ENCODE measurements around the gene SLC4A2.

The SLC4A2 gene

GRCh38 chr7:151117565-151117964, 58.2 kb downstream of the SLC4A2 start:
- DNase-seq = no peak

GRCh38 chr7:151118108-151119054, 59.0 kb downstream of the SLC4A2 start:
- DNase-seq = no peak

DNA sequence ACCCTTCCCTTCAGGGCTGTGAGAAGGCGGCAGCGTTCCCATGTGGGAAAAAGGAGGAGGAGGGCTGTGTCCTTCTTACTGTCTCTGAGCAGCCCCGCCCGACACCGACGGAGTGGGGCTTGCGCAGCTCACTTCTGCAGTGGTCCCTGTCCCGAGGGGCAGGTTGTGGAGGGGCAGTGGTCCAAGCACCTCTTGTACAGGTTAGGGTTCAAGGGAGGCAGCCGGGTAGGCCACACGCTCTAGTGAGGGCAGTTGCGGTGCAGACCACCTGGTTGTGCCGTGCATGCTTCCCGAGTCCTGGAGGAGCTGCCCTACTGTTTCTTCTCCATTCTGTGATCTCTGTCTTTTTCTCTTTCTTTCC, 59.6 kb downstream of the SLC4A2 start:
- no peak for DNase-seq

DNA sequence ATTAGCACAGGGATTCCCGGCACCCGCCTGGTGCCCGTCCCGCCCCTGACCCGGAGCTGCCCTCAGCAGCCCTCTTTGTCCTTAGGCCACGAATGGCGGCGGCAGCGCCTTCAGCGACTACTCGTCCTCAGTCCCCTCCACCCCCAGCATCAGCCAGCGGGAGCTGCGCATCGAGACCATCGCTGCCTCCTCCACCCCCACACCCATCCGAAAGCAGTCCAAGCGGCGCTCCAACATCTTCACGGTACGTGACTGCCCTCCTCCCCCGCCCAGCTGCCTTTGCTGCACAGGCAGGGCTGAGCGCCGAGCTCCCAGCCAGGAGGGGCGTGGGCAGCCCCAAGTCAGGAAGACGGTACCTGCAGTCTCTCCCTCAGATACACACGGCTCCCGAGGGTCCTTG, 60.5 kb downstream of the SLC4A2 start:
- DNase-seq = no peak

DNA sequence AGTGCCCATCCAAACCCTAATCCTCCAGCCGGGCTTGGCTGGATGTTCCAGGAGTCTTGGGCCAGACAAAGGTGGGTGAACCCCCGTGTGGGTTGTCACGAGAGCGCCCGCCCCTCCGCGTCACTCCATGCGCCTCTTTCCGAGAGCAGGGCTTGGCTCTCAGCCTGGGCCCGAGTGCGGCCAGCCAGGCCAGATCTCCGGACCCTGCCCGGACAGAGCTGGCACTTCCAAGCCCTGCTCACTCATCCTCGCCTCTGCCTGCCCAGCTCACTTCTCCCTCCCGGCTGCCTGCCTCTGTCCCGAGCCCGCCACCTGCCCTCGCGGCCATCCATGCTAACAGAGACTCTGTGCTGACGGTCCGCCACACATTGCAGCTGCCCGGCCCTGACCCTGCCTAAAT, 61.5 kb downstream of the SLC4A2 start:
- DNase-seq = no peak

- no peak for DNase-seq
Measured at GRCh38 chr7:151121380-151122170, 62.2 kb downstream of the SLC4A2 start.

DNA sequence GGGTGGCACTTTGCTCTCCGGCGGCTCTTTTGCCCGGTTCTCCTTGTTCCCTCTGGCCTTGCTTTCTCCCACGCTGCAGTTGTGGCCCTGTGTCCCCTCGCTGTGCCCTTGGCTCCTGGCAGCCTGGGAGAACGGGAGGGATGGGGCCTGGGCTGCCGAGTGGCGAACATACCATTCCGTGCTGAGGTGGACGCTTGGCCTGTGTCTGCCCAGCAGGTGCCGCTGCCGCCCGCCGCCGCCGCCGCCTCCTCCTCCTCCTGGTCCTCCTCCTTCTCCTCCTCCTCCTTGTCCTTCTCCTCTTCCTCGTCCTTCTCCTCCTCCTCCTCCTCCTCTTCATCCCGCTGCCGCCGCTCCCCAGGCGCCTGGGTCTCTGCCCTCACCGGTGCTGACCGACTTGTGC, 62.9 kb downstream of the SLC4A2 start:
- DNase-seq = no peak

DNA sequence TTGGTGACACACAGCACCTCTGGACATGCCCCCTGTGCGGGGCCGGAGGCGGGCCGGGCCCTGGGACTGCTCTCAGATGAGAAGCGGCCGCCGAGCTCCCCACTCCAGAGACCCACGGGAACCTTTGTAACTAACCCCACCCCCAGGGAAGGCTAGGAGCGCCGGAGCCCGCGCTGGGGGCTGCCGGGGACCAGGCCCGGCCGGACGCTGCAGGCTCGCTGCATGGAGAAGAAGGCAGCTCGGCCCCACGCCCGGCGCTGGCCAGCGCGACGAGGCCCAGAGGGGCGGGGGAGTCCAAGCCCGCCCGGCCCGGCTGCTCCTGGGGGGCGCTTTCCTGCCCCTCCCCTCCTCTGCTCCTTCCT, 63.4 kb downstream of the SLC4A2 start:
- no peak for DNase-seq

GRCh38 chr7:151123158-151123821, 63.9 kb downstream of the SLC4A2 start:
- no peak for DNase-seq

- DNase-seq = peak; percentile 37
Measured at GRCh38 chr7:151123822-151124464, 64.6 kb downstream of the SLC4A2 start.

DNA sequence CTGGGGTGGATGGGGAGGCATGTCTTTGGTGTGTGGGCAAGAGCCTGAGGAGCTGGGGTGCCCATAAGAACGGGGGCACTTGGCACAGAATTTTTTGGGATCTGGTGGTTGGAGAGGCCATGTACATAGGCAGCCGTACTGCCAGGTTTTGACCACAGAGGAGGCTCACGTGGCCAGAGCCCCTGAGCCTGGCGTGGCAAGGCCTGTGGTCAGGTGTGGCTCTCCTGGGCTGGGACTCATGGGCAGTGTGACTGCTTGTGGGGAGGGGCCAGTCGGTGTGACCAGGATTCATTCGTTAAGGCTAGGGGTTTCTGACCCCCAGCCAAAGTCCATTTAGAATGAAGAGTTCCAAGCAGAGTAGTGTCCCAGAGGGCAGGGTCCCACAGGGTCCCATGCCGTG, 65.1 kb downstream of the SLC4A2 start:
- no peak for DNase-seq

DNA sequence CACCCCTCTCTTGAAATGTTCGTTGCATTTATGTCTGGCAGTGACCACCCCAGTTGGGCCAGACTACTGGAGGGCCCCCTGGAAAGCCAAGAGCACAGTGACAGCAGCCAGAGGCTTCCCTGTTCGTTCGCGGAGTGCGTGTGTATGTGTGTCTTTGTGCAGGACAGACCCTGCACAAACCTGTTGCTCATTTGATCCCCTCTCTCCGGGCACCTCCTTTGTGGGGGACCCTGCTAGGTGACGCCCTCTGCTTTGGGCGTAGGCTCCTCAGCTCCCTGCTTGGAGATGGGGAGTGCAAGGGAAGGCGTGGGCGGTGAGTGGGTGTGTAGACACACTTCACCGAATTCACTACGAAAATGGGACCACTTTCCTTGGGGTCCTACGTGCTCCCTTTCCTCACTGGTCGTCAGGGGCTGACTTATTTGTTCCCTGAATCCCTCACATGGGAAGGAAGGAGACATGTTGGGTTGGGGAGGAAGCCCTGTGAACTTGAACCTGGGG, 65.6 kb downstream of the SLC4A2 start:
- no peak for DNase-seq

DNA sequence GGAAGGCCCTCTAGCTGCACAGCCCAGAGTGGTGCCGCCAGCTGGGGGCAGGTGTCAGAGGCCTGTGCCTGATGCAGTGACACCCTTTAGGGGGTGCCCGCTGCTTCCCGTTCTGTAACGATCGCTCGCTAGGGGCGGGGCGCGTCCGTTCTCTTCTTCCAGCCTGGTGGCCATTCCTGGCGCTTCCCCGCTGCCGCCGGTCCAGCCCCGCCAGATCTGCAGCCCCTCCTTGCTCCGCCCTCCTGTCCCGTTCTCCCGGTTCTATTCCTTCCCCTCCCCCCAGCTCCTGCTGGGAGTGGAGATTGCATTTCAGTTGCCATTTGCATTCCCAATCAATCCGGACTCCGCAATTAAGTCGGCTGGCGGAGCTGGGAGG, 66.1 kb downstream of the SLC4A2 start:
- DNase-seq = no peak

GRCh38 chr7:151125846-151126481, 66.6 kb downstream of the SLC4A2 start:
- no peak for DNase-seq

Measured in T1000 (cell line).